ENCODE data around the gene CLIP1. TPM values are rescaled to one million over a fixed set of nuclear protein-coding genes. Genes with fewer than 3 reads are reported as not detected.

The CLIP1 gene
- total and polyA plus RNA-seq, 4 experiments from 2014 or later = 5.9 to 65.7 (median 49.1) TPM

DNA sequence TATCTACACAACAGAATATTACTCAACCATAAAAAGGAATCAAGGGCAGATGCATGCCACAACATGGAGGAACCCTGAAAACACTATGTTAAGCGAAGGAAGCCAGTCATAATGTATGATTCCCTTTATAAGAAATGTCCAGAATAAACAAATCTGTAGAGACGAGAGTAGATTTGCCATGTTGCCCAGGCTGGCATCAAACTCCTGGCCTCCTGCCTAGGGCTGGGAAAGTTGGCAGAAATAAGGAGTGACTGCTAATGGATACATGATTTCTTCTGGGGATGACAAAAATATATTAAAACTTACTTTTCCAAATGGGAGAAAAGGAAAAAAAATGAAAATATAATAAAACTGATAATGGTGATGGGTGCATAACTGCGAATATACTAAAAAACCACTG lies 10.9 kb downstream of the CLIP1 start:
- POLR2A ChIA-PET (ENCODE audit: partially characterized antibody) = interaction anchor here (1.7 to 4.1 kb wide), 4 partner anchors 8 to 60 kb away, joined by 7 to 15 read pairs (median 10); partner anchors contain the start of gene CLIP1

DNA sequence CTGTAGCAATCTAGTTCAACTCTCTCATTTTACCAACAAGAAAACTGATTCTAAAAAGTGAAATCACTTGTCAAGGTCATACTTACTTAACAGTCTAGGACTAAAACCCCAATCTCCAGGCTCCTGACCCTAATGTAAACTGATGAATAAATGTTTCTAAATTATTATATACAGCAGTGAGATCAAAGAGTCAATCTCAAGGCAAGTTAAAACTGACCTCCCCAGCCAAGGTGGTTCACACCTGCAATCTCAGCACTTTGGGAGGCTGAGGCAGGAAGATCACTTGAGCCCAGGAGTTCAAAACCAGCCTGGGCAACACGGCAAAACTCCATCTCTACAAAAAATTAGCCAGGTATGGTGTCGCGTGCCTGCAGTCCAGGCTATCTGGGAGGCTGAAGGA lies 15.3 kb downstream of the CLIP1 start:
- peak overlapping the region in 1 of 8 donors; percentile 3 for H3K4me3 Mint-ChIP-seq
- Histone ChIP-seq H3K9me3 (ENCODE audit: control insufficient read depth in 1 of 2, low read length in 2 of 2) (no peaks in the 10 kb centered on the region), H3K4me1 (ENCODE audit: insufficient read depth, low read length) (peaks cover 30% of the 10 kb centered on the region), H3K27ac (ENCODE audit: low read depth, low read length) (no peak overlapping the region), H3K27me3 (ENCODE audit: insufficient read depth, low read length) (no peaks in the 10 kb centered on the region), H3K36me3 (ENCODE audit: insufficient read depth, low read length) (no peaks in the 10 kb centered on the region), H3K4me3 (ENCODE audit: low read length in 2 of 2) (no peak overlapping the region)
- no peak for DNase-seq
- peaks cover 20 to 31% (median 25%) of the 10 kb centered on the region in 4 donors for H3K4me1 Mint-ChIP-seq
- H3K36me3 Mint-ChIP-seq = peaks cover 4 to 7% of the 10 kb centered on the region in 2 donors
- no peaks in the 10 kb centered on the region for H3K27me3 Mint-ChIP-seq
- intact Hi-C loops (cut with micrococcal nuclease) = no loop called here
- CTCF ChIA-PET (ENCODE audit: partially characterized antibody) = interaction anchor here (0.6 to 2.3 kb wide), 3 partner anchors 10 to 65 kb away, joined by 3 to 15 read pairs (median 5); no protein-coding TSS in a partner anchor
- H3K27ac Mint-ChIP-seq = peak overlapping the region in 4 of 7 donors; percentile 26 to 78 (median 44)
- POLR2A ChIA-PET (ENCODE audit: partially characterized antibody) = interaction anchor here (0.7 kb wide), 1 partner anchor 9 kb away, joined by 4 read pairs; no protein-coding TSS in a partner anchor
- no peaks in the 10 kb centered on the region for H3K9me3 Mint-ChIP-seq

More for the DNA sequence above, 10.9 kb downstream of the CLIP1 start:
- Histone ChIP-seq H3K4me3 (ENCODE audit: low read length in 2 of 2) (no peak overlapping the region), H3K27ac (ENCODE audit: low read depth, low read length) (no peak overlapping the region), H3K4me1 (ENCODE audit: insufficient read depth, low read length) (peaks cover 47% of the 10 kb centered on the region), H3K27me3 (ENCODE audit: insufficient read depth, low read length) (no peaks in the 10 kb centered on the region), H3K36me3 (ENCODE audit: insufficient read depth, low read length) (no peaks in the 10 kb centered on the region), H3K9me3 (ENCODE audit: control insufficient read depth in 1 of 2, low read length in 2 of 2) (no peaks in the 10 kb centered on the region)
- no peak for DNase-seq
- Mint-ChIP-seq H3K4me3 (peak overlapping the region in 5 of 8 donors; percentile 8 to 61 (median 41)), H3K27me3 (no peaks in the 10 kb centered on the region), H3K9me3 (no peaks in the 10 kb centered on the region), H3K4me1 (peaks cover 25 to 37% (median 29%) of the 10 kb centered on the region in 4 donors), H3K36me3 (peaks cover 0 to 4% of the 10 kb centered on the region in 2 donors), H3K27ac (peak overlapping the region in 6 of 7 donors; percentile 13 to 82 (median 58))
- intact Hi-C loops (cut with micrococcal nuclease) = loop anchor here (5.0 kb wide), 1 partner anchor 41 kb away; no protein-coding TSS in a partner anchor
- CTCF ChIA-PET (ENCODE audit: partially characterized antibody) = interaction anchor here (0.7 to 5.7 kb wide), 3 partner anchors 11 to 60 kb away, joined by 3 to 39 read pairs (median 6); partner anchors contain the start of gene CLIP1

DNA sequence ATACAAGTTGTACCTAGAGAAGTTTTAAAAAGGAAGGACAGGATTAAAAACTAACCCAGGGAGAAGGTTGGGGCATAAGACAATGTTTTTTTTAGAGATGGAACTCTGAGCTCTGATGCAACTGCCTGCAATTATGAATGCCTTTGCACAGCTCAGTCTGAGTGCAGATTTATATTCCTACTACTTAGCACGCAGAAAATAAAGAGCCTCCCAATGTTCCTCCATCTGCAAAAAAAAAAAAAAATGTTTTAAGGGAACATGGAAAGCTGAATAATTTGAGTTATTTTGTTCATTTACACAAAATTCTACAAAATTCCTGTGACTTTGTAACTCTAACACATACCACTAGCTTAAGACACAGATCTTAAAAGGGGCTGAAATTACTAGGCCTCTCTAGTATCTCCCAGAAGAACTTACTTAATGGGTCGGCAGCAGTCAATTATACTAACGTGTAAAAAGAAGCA lies 15.7 kb downstream of the CLIP1 start:
- Mint-ChIP-seq H3K4me3 (no peak overlapping the region), H3K36me3 (peaks cover 4 to 7% of the 10 kb centered on the region in 2 donors), H3K27ac (peak overlapping the region in 5 of 7 donors; percentile 12 to 84 (median 28)), H3K9me3 (no peaks in the 10 kb centered on the region), H3K4me1 (peaks cover 20 to 29% (median 25%) of the 10 kb centered on the region in 4 donors), H3K27me3 (no peaks in the 10 kb centered on the region)
- POLR2A ChIA-PET (ENCODE audit: partially characterized antibody) = interaction anchor here (0.7 to 1.6 kb wide), 2 partner anchors 9 to 46 kb away, joined by 3 to 4 read pairs; no protein-coding TSS in a partner anchor
- H3K27me3 ChIP-seq (ENCODE audit: insufficient read depth, low read length) = no peaks in the 10 kb centered on the region
- peaks cover 25% of the 10 kb centered on the region for H3K4me1 ChIP-seq (ENCODE audit: insufficient read depth, low read length)
- CTCF ChIA-PET (ENCODE audit: partially characterized antibody) = interaction anchor here (2.3 kb wide), 1 partner anchor 64 kb away, joined by 15 read pairs; no protein-coding TSS in a partner anchor
- intact Hi-C loops (cut with micrococcal nuclease) = no loop called here
- DNase-seq = no peak
- H3K36me3 ChIP-seq (ENCODE audit: insufficient read depth, low read length) = no peaks in the 10 kb centered on the region
- no peaks in the 10 kb centered on the region for H3K9me3 ChIP-seq (ENCODE audit: control insufficient read depth in 1 of 2, low read length in 2 of 2)
- no peak overlapping the region for H3K27ac ChIP-seq (ENCODE audit: low read depth, low read length)
- H3K4me3 ChIP-seq (ENCODE audit: low read length in 2 of 2) = no peak overlapping the region

DNA sequence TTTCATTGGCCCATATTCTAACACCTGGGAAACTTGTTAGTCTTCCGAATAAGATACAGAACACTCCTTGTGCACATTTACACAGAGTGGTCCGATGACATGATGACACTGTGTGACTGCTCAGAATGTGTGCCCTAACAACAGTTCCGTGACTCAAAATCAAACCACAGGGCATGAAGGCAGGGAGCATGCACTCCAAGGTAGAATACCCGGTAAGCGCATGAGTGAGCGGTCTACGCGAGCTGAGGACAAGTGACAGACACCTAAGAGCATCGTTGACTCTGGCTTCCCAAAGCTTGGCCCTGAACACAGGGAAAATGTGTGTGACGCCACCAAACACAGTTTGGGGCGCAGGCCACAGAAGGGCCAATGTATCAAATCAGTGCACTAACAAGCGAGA lies 18.6 kb downstream of the CLIP1 start:
- Histone ChIP-seq H3K27me3 (ENCODE audit: insufficient read depth, low read length) (no peaks in the 10 kb centered on the region), H3K9me3 (ENCODE audit: control insufficient read depth in 1 of 2, low read length in 2 of 2) (no peaks in the 10 kb centered on the region), H3K4me1 (ENCODE audit: insufficient read depth, low read length) (peaks cover 31% of the 10 kb centered on the region), H3K36me3 (ENCODE audit: insufficient read depth, low read length) (no peaks in the 10 kb centered on the region), H3K4me3 (ENCODE audit: low read length in 2 of 2) (no peak overlapping the region), H3K27ac (ENCODE audit: low read depth, low read length) (no peak overlapping the region)
- Mint-ChIP-seq H3K36me3 (peaks cover 4 to 12% of the 10 kb centered on the region in 2 donors), H3K4me1 (peaks cover 32 to 45% (median 38%) of the 10 kb centered on the region in 4 donors), H3K27ac (peak overlapping the region in 2 of 7 donors; percentile 26 to 68), H3K4me3 (no peak overlapping the region), H3K9me3 (no peaks in the 10 kb centered on the region), H3K27me3 (no peaks in the 10 kb centered on the region)
- ChIA-PET CTCF (ENCODE audit: partially characterized antibody) (interaction anchor here (0.6 to 7.6 kb wide), 6 partner anchors 11 to 513 kb away, joined by 3 to 332 read pairs (median 3); no protein-coding TSS in a partner anchor), POLR2A (ENCODE audit: partially characterized antibody) (interaction anchor here (0.8 kb wide), 2 partner anchors 9 to 66 kb away, joined by 3 to 8 read pairs; no protein-coding TSS in a partner anchor)
- intact Hi-C loops (cut with micrococcal nuclease) = no loop called here
- no peak for DNase-seq

DNA sequence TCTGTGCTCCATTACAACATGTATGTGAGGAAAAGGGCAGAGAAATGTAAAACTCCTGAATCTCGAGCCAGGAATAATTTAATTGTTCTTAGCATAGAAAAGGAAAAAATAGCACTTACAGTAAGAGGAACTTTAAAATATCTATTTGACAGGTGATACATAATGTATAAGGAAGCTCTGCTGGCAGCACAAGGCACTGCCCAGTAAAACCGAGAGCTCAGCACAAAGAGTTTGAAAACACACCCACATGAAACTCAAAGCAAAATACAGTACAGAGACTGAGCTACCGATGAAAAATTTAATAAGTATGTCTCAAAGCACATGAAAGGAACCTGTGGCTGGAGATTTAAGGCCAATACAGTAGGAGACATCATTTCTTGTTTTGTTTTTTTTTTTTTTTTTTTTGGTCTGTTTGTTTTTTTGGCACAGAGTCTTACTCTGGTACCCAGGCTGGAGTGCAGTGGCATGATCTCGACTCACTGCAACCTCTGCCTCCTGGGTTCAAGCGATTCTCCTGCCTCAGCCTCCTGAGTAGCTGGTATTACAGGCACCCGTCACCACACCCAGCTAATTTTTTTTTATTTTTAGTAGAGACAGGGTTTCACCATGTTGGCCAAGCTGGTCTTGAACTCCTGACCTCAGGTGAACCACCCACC lies 19.2 kb downstream of the CLIP1 start:
- H3K27me3 Mint-ChIP-seq = no peaks in the 10 kb centered on the region
- no peaks in the 10 kb centered on the region for H3K9me3 ChIP-seq (ENCODE audit: control insufficient read depth in 1 of 2, low read length in 2 of 2)
- peaks cover 32 to 45% (median 38%) of the 10 kb centered on the region in 4 donors for H3K4me1 Mint-ChIP-seq
- H3K9me3 Mint-ChIP-seq = no peaks in the 10 kb centered on the region
- H3K36me3 ChIP-seq (ENCODE audit: insufficient read depth, low read length) = no peaks in the 10 kb centered on the region
- H3K27ac Mint-ChIP-seq = peak overlapping the region in 6 of 7 donors; percentile 25 to 69 (median 44)
- H3K27ac ChIP-seq (ENCODE audit: low read depth, low read length) = no peak overlapping the region
- intact Hi-C loops (cut with micrococcal nuclease) = no loop called here
- peaks cover 31% of the 10 kb centered on the region for H3K4me1 ChIP-seq (ENCODE audit: insufficient read depth, low read length)
- H3K4me3 Mint-ChIP-seq = peak overlapping the region in 1 of 8 donors; percentile 23
- no peak for DNase-seq
- ChIA-PET POLR2A (ENCODE audit: partially characterized antibody) (interaction anchor here (0.6 to 1.5 kb wide), 6 partner anchors 9 to 68 kb away, joined by 3 to 8 read pairs (median 4); no protein-coding TSS in a partner anchor), CTCF (ENCODE audit: partially characterized antibody) (interaction anchor here (0.7 to 7.6 kb wide), 10 partner anchors 9 to 136 kb away, joined by 3 to 332 read pairs (median 3); no protein-coding TSS in a partner anchor)
- no peaks in the 10 kb centered on the region for H3K27me3 ChIP-seq (ENCODE audit: insufficient read depth, low read length)
- peaks cover 4 to 12% of the 10 kb centered on the region in 2 donors for H3K36me3 Mint-ChIP-seq
- no peak overlapping the region for H3K4me3 ChIP-seq (ENCODE audit: low read length in 2 of 2)

DNA sequence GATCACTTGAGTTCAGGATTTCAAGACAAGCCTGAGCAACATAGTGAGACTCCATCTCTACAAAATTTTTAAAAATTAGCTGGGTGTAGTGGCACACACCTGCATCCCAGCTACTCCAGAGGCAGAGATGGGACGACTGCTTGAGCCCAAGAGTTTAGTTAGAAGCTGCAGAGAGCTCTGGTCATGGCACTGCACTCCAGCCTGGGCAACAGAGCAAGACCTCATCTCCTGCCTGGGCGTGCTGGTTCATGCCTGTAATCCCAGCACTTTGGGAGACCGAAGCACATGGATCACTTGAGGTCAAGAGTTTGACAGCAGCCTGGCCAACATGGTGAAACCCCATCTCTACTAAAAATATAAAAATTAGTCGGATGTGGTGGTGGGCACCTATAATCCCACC lies 20.2 kb downstream of the CLIP1 start:
- Histone ChIP-seq H3K9me3 (ENCODE audit: control insufficient read depth in 1 of 2, low read length in 2 of 2) (no peaks in the 10 kb centered on the region), H3K36me3 (ENCODE audit: insufficient read depth, low read length) (no peaks in the 10 kb centered on the region), H3K27ac (ENCODE audit: low read depth, low read length) (no peak overlapping the region), H3K4me3 (ENCODE audit: low read length in 2 of 2) (no peak overlapping the region), H3K4me1 (ENCODE audit: insufficient read depth, low read length) (peaks cover 30% of the 10 kb centered on the region), H3K27me3 (ENCODE audit: insufficient read depth, low read length) (no peaks in the 10 kb centered on the region)
- DNase-seq = no peak
- Mint-ChIP-seq H3K36me3 (peaks cover 4 to 12% of the 10 kb centered on the region in 2 donors), H3K27me3 (no peaks in the 10 kb centered on the region), H3K4me3 (no peak overlapping the region), H3K9me3 (no peaks in the 10 kb centered on the region), H3K4me1 (peaks cover 29 to 43% (median 37%) of the 10 kb centered on the region in 4 donors), H3K27ac (no peak overlapping the region)
- intact Hi-C loops (cut with micrococcal nuclease) = no loop called here
- CTCF ChIA-PET (ENCODE audit: partially characterized antibody) = interaction anchor here (1.0 to 7.6 kb wide), 5 partner anchors 15 to 69 kb away, joined by 3 to 332 read pairs (median 3); no protein-coding TSS in a partner anchor
- POLR2A ChIA-PET (ENCODE audit: partially characterized antibody) = interaction anchor here (1.4 to 1.5 kb wide), 2 partner anchors 20 to 71 kb away, joined by 3 read pairs; no protein-coding TSS in a partner anchor

Measured in CD4-positive, alpha-beta memory T cell (primary cell).